Esophagus squamous epithelium (tissue), 5 donors: ENCODE measurements around the gene MAEA. TPM values are rescaled to one million over a fixed set of nuclear protein-coding genes. Genes with fewer than 3 reads are reported as not detected.
"Not testable (repeated sequence)": the region's sequence is repeated elsewhere in the genome, so short reads cannot be mapped to it uniquely, and the experiment has no call there.

ENCODE experiments used
- DNase-seq: peaks from one replicate; lab custom pipeline; 2025; lab: John Stamatoyannopoulos, UW
- H3K27ac ChIP-seq, 4 donors: fragments of 200-600 bp; sonication (generic); one replicate each; pipeline ENCODE4 v1.5.1; 2016 to 2019; ENCODE audit warnings: mild to moderate bottlenecking in 1 of 4
- H3K27me3 ChIP-seq, 4 donors: fragments of 200-600 bp; sonication (generic); 1 replicate in 3 of 4; 2 replicates in 1 of 4; pipeline versions ENCODE4 v1.5.1 to v1.6.0; 2017 to 2021; ENCODE audit warnings: antibody characterized with exemption in 1 of 4
- H3K36me3 ChIP-seq, 3 donors: fragments of 200-600 bp; sonication (generic); one replicate each; pipeline ENCODE4 v1.5.1; 2016 to 2019
- H3K4me1 ChIP-seq, 3 donors: fragments of 200-600 bp; sonication (generic); one replicate each; pipeline ENCODE4 v1.5.1; 2017 to 2019
- H3K4me3 ChIP-seq, 4 donors: fragments of 200-600 bp; sonication (generic); 1 replicate in 3 of 4; 2 replicates in 1 of 4; pipeline ENCODE4 v1.5.1; 2016 to 2019; ENCODE audit warnings: mild to moderate bottlenecking in 2 of 4, moderate library complexity in 1 of 4
- H3K9me3 ChIP-seq, 3 donors: fragments of 200-600 bp; sonication (generic); one replicate each; pipeline ENCODE4 v1.5.1; 2016 to 2019
- POLR2A ChIP-seq, 4 donors: fragments of 450-650 bp; IDR thresholded peaks; one replicate each; pipeline ENCODE4 v1.6.1; 2017; ENCODE audit warnings: antibody characterized with exemption in 4 of 4, mild to moderate bottlenecking in 4 of 4, moderate library complexity in 3 of 4
- WGBS, 2 donors: methylation state at CpG; one replicate each; pipeline ENCODE4 v1.1.5; 2018; 5-methylcytosine and 5-hydroxymethylcytosine counted together
- intact Hi-C: fragments of 100-400 bp; cut with DNase I; formaldehyde crosslinking; loops from one replicate; pipeline ENCODE4 v1.15.0; 2022
- total RNA-seq, 4 donors: library from RNA; depleted of rRNA; stranded (reverse); fragments of >200 nt; gene quantifications; one replicate each; pipeline ENCODE4 v1.1.0, GENCODE V29; 2016
- TF ChIP-seq, protein P1 (sequence below), 6 experiments: fragments of 450-650 bp in 4 of 6; fragments of 200-600 bp in 2 of 6; sonication (generic) in 2 of 6; IDR thresholded peaks; one replicate each; pipeline ENCODE4 v1.5.1; 2016 to 2019; ENCODE audit warnings: antibody characterized with exemption in 6 of 6, mild to moderate bottlenecking in 4 of 6, moderate library complexity in 4 of 6
- donor health status: DM: yes; HTN: yes; CAD: no.

Gene MAEA
- total RNA-seq, 4 donors from 2014 or later = 56.6 to 78.7 (median 67.5) TPM

DNA sequence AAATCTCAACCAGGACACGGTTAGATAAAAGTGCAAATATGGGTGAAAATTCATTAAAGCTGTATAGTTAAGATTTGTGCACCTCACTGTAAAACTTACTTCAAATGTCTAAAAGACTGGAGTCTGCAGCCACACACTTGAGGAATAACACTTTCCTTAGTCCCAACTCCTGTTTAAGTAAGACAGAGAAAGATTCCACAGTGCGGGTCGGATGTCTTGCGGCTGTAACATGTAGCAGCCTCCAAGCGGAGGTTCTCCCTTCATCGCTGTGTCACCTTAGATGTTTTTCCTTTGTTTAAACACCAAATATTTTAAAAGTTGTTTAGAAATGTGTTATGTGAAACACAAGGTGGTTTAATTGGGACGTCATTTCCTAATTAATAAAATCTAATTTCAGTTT, 905 bp upstream of the MAEA start:
- Histone ChIP-seq H3K4me3 (peak overlapping the region in 3 of 4 donors; percentile 80 to 98 (median 94)), H3K4me1 (peaks cover 19 to 44% (median 31%) of the 10 kb centered on the region in 3 donors), H3K9me3 (no peaks in the 10 kb centered on the region), H3K27ac (peak overlapping the region; percentile 96 to 100 (median 98)), H3K36me3 (no peaks in the 10 kb centered on the region), H3K27me3 (no peaks in the 10 kb centered on the region)
- intact Hi-C loops = no loop called here
- WGBS, 2 donors = 60 to 68% methylated on average over 7 of the region's 7 CpGs
- DNase-seq = no peak
- TF ChIP-seq, protein P1, sequence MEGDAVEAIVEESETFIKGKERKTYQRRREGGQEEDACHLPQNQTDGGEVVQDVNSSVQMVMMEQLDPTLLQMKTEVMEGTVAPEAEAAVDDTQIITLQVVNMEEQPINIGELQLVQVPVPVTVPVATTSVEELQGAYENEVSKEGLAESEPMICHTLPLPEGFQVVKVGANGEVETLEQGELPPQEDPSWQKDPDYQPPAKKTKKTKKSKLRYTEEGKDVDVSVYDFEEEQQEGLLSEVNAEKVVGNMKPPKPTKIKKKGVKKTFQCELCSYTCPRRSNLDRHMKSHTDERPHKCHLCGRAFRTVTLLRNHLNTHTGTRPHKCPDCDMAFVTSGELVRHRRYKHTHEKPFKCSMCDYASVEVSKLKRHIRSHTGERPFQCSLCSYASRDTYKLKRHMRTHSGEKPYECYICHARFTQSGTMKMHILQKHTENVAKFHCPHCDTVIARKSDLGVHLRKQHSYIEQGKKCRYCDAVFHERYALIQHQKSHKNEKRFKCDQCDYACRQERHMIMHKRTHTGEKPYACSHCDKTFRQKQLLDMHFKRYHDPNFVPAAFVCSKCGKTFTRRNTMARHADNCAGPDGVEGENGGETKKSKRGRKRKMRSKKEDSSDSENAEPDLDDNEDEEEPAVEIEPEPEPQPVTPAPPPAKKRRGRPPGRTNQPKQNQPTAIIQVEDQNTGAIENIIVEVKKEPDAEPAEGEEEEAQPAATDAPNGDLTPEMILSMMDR (IDR thresholded peaks at IDR 0.05) = no peak
- no peak for TF ChIP-seq POLR2A (IDR thresholded peaks at IDR 0.05)

DNA sequence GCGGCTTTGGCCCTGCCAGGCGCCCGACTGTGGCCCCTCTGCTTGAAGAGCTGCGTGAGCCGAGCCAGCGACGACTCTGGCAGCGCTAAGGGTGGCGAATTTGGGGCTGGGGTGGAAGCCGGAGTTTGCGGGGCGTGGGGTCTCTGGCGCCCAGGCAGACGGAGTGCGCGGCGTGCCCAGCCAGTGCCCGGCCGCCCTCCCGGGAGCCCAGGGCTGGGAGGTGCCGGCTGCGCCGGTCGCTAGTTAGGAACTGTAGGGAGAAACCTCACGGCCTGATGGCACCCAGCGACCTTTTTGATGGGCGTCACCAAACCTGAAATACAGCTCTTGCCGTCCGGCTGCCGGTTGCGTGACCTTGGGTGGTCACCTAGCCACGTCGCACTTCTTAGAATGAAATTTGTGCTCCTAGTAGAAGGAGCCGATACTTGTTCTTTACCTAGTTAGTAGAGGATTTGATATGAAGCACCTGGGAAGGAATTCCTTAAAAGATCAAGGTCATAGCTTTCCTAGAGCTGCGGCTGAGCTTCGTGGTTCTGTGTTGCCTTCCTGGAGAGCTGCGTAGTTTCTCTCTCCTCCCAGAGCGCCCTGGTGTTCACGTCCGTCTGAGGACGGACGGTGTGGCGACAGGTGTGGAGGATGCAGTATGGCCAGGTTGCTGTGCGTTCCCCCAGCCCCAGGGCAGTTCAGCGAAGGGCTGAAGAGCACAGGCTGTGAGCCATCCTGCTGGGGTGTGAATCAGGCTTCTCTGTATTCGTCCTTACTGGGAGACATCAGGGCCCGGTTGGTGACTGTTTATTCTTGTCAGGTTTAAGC, 680 bp downstream of the MAEA start:
- Histone ChIP-seq H3K27ac (peak overlapping the region; percentile 96 to 100 (median 98)), H3K27me3 (no peaks in the 10 kb centered on the region), H3K9me3 (no peaks in the 10 kb centered on the region), H3K4me1 (peaks cover 26 to 60% (median 44%) of the 10 kb centered on the region in 3 donors), H3K4me3 (peak overlapping the region; percentile 80 to 98 (median 92)), H3K36me3 (peaks cover 0 to 2% (median 0%) of the 10 kb centered on the region in 3 donors)
- intact Hi-C loops = loop anchor here (5.0 kb wide), 1 partner anchor 57 kb away; the partner anchor contains the start of gene UVSSA
- 2 to 3% methylated on average over 15 to 16 of the region's 47 CpGs for WGBS, 2 donors
- DNase-seq = no peak
- TF ChIP-seq, protein P1 (IDR thresholded peaks at IDR 0.05) = no peak
- TF ChIP-seq POLR2A (IDR thresholded peaks at IDR 0.05) = no peak

DNA sequence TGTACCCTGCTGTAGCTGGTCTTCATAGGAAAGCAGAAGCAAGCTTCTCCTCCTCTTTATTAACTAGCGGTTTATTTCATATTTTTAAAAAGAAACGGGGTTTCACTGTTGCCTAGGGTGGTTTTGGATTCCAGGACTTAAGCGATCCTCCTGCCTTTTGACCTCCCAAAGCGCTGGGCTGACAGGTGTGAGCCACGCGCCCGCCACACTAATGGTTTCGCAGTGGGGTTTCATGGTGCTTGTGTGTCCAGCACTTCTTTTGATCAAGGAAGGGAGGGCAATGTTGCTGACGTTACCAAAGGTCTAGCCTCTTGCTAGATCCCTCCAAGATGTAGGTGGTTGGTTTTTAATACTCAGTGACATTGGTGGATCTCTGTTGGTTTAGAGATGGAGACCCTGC, 1.4 kb downstream of the MAEA start:
- H3K36me3 ChIP-seq = peaks cover 0 to 6% (median 0%) of the 10 kb centered on the region in 3 donors
- H3K9me3 ChIP-seq = no peaks in the 10 kb centered on the region
- H3K27ac ChIP-seq = peak overlapping the region; percentile 96 to 100 (median 98)
- intact Hi-C loops = loop anchor here (5.0 kb wide), 1 partner anchor 56 kb away; the partner anchor contains the start of gene UVSSA
- no peaks in the 10 kb centered on the region for H3K27me3 ChIP-seq
- H3K4me3 ChIP-seq = peak overlapping the region; percentile 80 to 98 (median 92)
- 55 to 58% methylated on average over 8 to 9 of the region's 9 CpGs for WGBS, 2 donors
- TF ChIP-seq POLR2A (IDR thresholded peaks at IDR 0.05) = no peak
- TF ChIP-seq, protein P1 (IDR thresholded peaks at IDR 0.05) = no peak
- peaks cover 26 to 63% (median 44%) of the 10 kb centered on the region in 3 donors for H3K4me1 ChIP-seq
- no peak for DNase-seq

DNA sequence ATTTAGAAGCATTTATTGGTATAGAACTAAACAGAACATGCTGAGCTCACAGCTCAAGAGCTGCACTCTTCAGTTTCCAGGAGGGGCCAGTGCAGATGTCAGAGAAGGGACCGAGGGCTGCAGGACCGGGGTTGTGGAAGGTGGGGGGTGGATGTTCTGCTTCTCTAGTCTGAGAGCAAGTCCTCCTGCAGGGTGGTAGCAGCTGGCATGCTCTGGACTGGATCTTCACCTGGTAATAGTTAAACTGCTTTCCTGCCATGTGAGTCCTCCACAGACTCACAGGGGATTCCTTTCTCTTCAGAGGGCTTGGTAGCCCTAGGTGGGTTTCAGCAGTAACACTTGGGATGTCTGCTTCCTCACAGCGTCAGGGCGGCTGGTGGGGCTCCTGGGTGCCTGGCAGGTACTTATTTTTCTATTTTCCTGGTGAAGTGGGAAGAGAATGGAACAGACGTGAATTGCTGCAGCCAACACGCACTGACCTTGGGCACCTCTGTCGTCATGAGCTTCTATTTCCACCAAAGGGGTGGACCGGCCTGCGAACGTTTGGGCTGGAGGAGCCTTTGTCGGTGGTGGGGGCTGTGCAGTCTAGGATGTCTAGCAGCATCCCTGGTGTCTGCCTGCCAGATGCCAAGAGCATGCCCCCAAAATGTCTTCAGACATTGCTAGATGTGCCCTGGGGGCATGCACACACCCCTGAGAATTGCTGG, 2.5 kb downstream of the MAEA start:
- WGBS, 2 donors = 66 to 80% methylated on average over 4 to 6 of the region's 11 CpGs
- H3K4me3 ChIP-seq = no peak overlapping the region
- no peaks in the 10 kb centered on the region for H3K27me3 ChIP-seq
- intact Hi-C loops = loop anchor here (5.0 kb wide), 1 partner anchor 55 kb away; the partner anchor contains the start of gene UVSSA
- H3K4me1 ChIP-seq = peaks cover 31 to 73% (median 49%) of the 10 kb centered on the region in 3 donors
- H3K9me3 ChIP-seq = no peaks in the 10 kb centered on the region
- DNase-seq = no peak
- peaks cover 0 to 14% (median 0%) of the 10 kb centered on the region in 3 donors for H3K36me3 ChIP-seq
- H3K27ac ChIP-seq = no peak overlapping the region
- TF ChIP-seq, protein P1 (IDR thresholded peaks at IDR 0.05) = no peak
- TF ChIP-seq POLR2A (IDR thresholded peaks at IDR 0.05) = no peak

DNA sequence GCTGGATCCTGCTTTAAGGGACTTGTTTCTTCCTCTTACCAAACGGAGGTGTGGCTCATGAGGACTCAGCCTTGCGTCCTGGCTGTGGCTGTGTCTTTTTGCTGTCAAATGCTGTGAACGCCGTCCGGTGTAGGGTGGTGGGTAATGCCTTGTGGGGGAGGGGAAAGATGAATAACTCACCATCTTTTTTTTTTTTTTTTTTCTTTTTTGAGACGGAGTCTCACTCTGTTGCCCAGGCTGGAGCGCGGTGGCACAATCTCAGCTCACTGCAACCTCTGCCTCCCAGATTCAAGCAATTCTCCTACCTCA, 3.0 kb downstream of the MAEA start:
- H3K27ac ChIP-seq, H3K9me3 ChIP-seq, H3K4me3 ChIP-seq, DNase-seq, H3K27me3 ChIP-seq: not testable (repeated sequence)
- intact Hi-C loops = loop anchor here (5.0 kb wide), 1 partner anchor 55 kb away; the partner anchor contains the start of gene UVSSA
- peaks cover 31 to 78% (median 50%) of the 10 kb centered on the region in 3 donors for H3K4me1 ChIP-seq
- 75 to 83% methylated on average over 4 to 5 of the region's 8 CpGs for WGBS, 2 donors
- peaks cover 0 to 20% (median 3%) of the 10 kb centered on the region in 3 donors for H3K36me3 ChIP-seq
